Measurements from ENCODE around the gene NUSAP1. TPM values are rescaled to one million over a fixed set of nuclear protein-coding genes. Genes with fewer than 3 reads are reported as not detected.

Gene NUSAP1
- total RNA-seq, 3 donors from 2014 or later (not counting 1 experiment from before 2014, with no cell fraction given) = 5.6 to 9.4 (median 7.6) TPM

- peaks cover 11 to 13% of the 10 kb centered on the region in 2 donors for H3K4me1 Mint-ChIP-seq
- no peak overlapping the region for H3K27ac Mint-ChIP-seq
- Histone ChIP-seq H3K27me3 (ENCODE audit: control insufficient read depth, insufficient read depth, low read length) (no peaks in the 10 kb centered on the region), H3K4me3 (ENCODE audit: low read length) (no peak overlapping the region), H3K36me3 (ENCODE audit: control insufficient read depth, insufficient read depth, low read length) (no peaks in the 10 kb centered on the region), H3K9me3 (ENCODE audit: control insufficient read depth, insufficient read depth, low read length) (no peaks in the 10 kb centered on the region), H3K27ac (ENCODE audit: low read length) (no peak overlapping the region), H3K4me1 (ENCODE audit: control insufficient read depth, insufficient read depth, low read length) (peaks cover 7% of the 10 kb centered on the region)
- no peaks in the 10 kb centered on the region for H3K36me3 Mint-ChIP-seq
- DNase-seq = no peak
- no peaks in the 10 kb centered on the region for H3K27me3 Mint-ChIP-seq (ENCODE audit: low read depth in 2 of 2)
- H3K4me3 Mint-ChIP-seq = no peak overlapping the region
- ATAC-seq = no peak
- TF ChIP-seq CTCF (IDR thresholded peaks at IDR 0.05) = no peak
- intact Hi-C loops (cut with micrococcal nuclease) = no loop called here
- 90% methylated on average over 13 of the region's 13 CpGs for WGBS (ENCODE audit: insufficient coverage)
- H3K9me3 Mint-ChIP-seq = no peaks in the 10 kb centered on the region
These were observed 5.2 kb downstream of the NUSAP1 start for GRCh38 chr15:41337631-41338522.

GRCh38 chr15:41340189-41340695, 7.6 kb downstream of the NUSAP1 start:
- no peak overlapping the region for H3K27ac Mint-ChIP-seq
- 84% methylated on average over 5 of the region's 5 CpGs for WGBS (ENCODE audit: insufficient coverage)
- intact Hi-C loops (cut with micrococcal nuclease) = no loop called here
- H3K36me3 ChIP-seq (ENCODE audit: control insufficient read depth, insufficient read depth, low read length) = no peaks in the 10 kb centered on the region
- no peaks in the 10 kb centered on the region for H3K4me1 Mint-ChIP-seq
- TF ChIP-seq CTCF (IDR thresholded peaks at IDR 0.05) = no peak
- no peak overlapping the region for H3K4me3 Mint-ChIP-seq
- ATAC-seq (no peak), DNase-seq (no peak)
- H3K4me3 ChIP-seq (ENCODE audit: low read length) = no peak overlapping the region
- no peaks in the 10 kb centered on the region for H3K4me1 ChIP-seq (ENCODE audit: control insufficient read depth, insufficient read depth, low read length)
- H3K27me3 Mint-ChIP-seq (ENCODE audit: low read depth in 2 of 2) = no peaks in the 10 kb centered on the region
- H3K27ac ChIP-seq (ENCODE audit: low read length) = no peak overlapping the region
- no peaks in the 10 kb centered on the region for H3K9me3 ChIP-seq (ENCODE audit: control insufficient read depth, insufficient read depth, low read length)
- no peaks in the 10 kb centered on the region for H3K36me3 Mint-ChIP-seq
- no peaks in the 10 kb centered on the region for H3K27me3 ChIP-seq (ENCODE audit: control insufficient read depth, insufficient read depth, low read length)
- no peaks in the 10 kb centered on the region for H3K9me3 Mint-ChIP-seq

DNA sequence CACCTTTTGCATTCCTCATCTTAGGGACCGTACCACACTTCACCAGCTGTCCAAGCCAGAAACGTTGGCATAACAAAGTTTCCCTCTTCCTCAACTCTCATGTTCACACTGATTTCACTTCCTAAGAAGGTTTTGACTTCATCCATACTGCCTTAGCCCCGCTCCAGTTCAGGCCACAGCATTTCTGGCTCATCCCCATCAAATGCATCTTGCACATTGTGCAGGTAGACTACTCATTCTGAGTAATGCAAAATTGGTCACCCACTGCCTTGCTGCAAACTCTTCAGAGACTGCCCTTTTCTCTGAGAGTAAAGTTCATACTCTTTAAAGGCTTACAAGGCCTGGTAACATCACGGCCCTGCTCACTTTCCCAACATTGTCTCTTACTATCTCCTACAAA, 8.8 kb downstream of the NUSAP1 start:
- no peaks in the 10 kb centered on the region for H3K9me3 ChIP-seq (ENCODE audit: control insufficient read depth, insufficient read depth, low read length)
- Mint-ChIP-seq H3K36me3 (no peaks in the 10 kb centered on the region), H3K4me1 (no peaks in the 10 kb centered on the region), H3K27me3 (ENCODE audit: low read depth in 2 of 2) (no peaks in the 10 kb centered on the region), H3K9me3 (no peaks in the 10 kb centered on the region), H3K27ac (no peak overlapping the region), H3K4me3 (no peak overlapping the region)
- DNase-seq = no peak
- H3K4me3 ChIP-seq (ENCODE audit: low read length) = no peak overlapping the region
- H3K4me1 ChIP-seq (ENCODE audit: control insufficient read depth, insufficient read depth, low read length) = no peaks in the 10 kb centered on the region
- H3K36me3 ChIP-seq (ENCODE audit: control insufficient read depth, insufficient read depth, low read length) = no peaks in the 10 kb centered on the region
- no peak for ATAC-seq
- intact Hi-C loops (cut with micrococcal nuclease) = no loop called here
- H3K27ac ChIP-seq (ENCODE audit: low read length) = no peak overlapping the region
- H3K27me3 ChIP-seq (ENCODE audit: control insufficient read depth, insufficient read depth, low read length) = no peaks in the 10 kb centered on the region
- TF ChIP-seq CTCF (IDR thresholded peaks at IDR 0.05) = no peak
- 76% methylated on average over 4 of the region's 4 CpGs for WGBS (ENCODE audit: insufficient coverage)
